Neural cell (in vitro differentiated cells): Measurements from ENCODE around the gene RIC8B.

Experiments used
- CTCF ChIP-seq: fragments of 450-650 bp; IDR thresholded peaks from 2 replicates; pipeline ENCODE4 v1.5.1; 2014; ENCODE audit warnings: antibody characterized with exemption, mild to moderate bottlenecking, moderate library complexity; ENCODE audit not compliant: poor library complexity, severe bottlenecking
- POLR2AphosphoS5 ChIP-seq: IDR thresholded peaks from 2 replicates; pipeline ENCODE4 v1.6.1; 2012
- REST ChIP-seq: IDR thresholded peaks from 2 replicates; pipeline ENCODE4 v1.6.1; 2012; ENCODE audit warnings: borderline replicate concordance

- TF ChIP-seq REST (no peak), CTCF (no peak), POLR2AphosphoS5 (no peak)
Measured at GRCh38 chr12:106736051-106736957, 38.2 kb upstream of the RIC8B start.
